Omental fat pad (tissue), 4 donors: Measurements from ENCODE around the gene EPB41L4A. TPM values are rescaled to one million over a fixed set of nuclear protein-coding genes. Genes with fewer than 3 reads are reported as not detected.

Experiments
- ATAC-seq: fragments of 150-250 bp; one replicate; pipeline ENCODE4 v1.9.1; 2016; ENCODE audit warnings: mild to moderate bottlenecking, moderate library complexity; ENCODE audit not compliant: low FRiP score
- DNase-seq: peaks from one replicate; pipeline ENCODE4 v3.0.0-alpha.2; 2019; ENCODE audit warnings: low spot score
- CTCF ChIP-seq, 3 donors: fragments of 450-650 bp; IDR thresholded peaks; one replicate each; pipeline ENCODE4 v1.5.1; 2016 to 2017; ENCODE audit warnings: antibody characterized with exemption in 3 of 3, mild to moderate bottlenecking in 3 of 3, moderate library complexity in 2 of 3
- total RNA-seq, 4 donors: library from RNA; depleted of rRNA; stranded (reverse); fragments of >200 nt; gene quantifications; one replicate each; pipeline ENCODE4 v1.1.0, GENCODE V29; 2016

EPB41L4A gene
- total RNA-seq, 4 donors from 2014 or later = 17.8 to 64.3 (median 22.0) TPM

GRCh38 chr5:112138526-112138925, 280.6 kb downstream of the EPB41L4A start:
- ATAC-seq (no peak), DNase-seq (no peak)
- TF ChIP-seq CTCF (IDR thresholded peaks at IDR 0.05) = no peak

- ATAC-seq = no peak
- no peak for DNase-seq
- TF ChIP-seq CTCF (IDR thresholded peaks at IDR 0.05) = no peak
Observed at GRCh38 chr5:112136773-112137172, 282.3 kb downstream of the EPB41L4A start.

- DNase-seq = no peak
- ATAC-seq = no peak
- no peak for TF ChIP-seq CTCF (IDR thresholded peaks at IDR 0.05)
Observed at GRCh38 chr5:112127861-112128260, 291.2 kb downstream of the EPB41L4A start.

GRCh38 chr5:112126982-112127381, 292.1 kb downstream of the EPB41L4A start:
- TF ChIP-seq CTCF (IDR thresholded peaks at IDR 0.05) = no peak
- ATAC-seq = no peak
- no peak for DNase-seq

GRCh38 chr5:112125903-112126302, 293.2 kb downstream of the EPB41L4A start:
- no peak for ATAC-seq
- no peak for DNase-seq
- no peak for TF ChIP-seq CTCF (IDR thresholded peaks at IDR 0.05)

- no peak for ATAC-seq
Observed at GRCh38 chr5:112124788-112125187, 294.3 kb downstream of the EPB41L4A start.

More at GRCh38 chr5:112124788-112125187, 294.3 kb downstream of the EPB41L4A start:
- no peak for DNase-seq
- TF ChIP-seq CTCF (IDR thresholded peaks at IDR 0.05) = no peak
